HG03025 (cell line): ENCODE measurements around the gene RCOR1.
"Not testable (repeated sequence)": the region's sequence is repeated elsewhere in the genome, so short reads cannot be mapped to it uniquely, and the experiment has no call there.

Experiments
- ATAC-seq: cut with Tn5 transposase; IDR thresholded peaks from one replicate; pipeline ENCODE4 v1.9.1; 2021; ENCODE audit warnings: mild to moderate bottlenecking, moderate library complexity; ENCODE audit not compliant: unreplicated experiment, low FRiP score

RCOR1 gene

DNA sequence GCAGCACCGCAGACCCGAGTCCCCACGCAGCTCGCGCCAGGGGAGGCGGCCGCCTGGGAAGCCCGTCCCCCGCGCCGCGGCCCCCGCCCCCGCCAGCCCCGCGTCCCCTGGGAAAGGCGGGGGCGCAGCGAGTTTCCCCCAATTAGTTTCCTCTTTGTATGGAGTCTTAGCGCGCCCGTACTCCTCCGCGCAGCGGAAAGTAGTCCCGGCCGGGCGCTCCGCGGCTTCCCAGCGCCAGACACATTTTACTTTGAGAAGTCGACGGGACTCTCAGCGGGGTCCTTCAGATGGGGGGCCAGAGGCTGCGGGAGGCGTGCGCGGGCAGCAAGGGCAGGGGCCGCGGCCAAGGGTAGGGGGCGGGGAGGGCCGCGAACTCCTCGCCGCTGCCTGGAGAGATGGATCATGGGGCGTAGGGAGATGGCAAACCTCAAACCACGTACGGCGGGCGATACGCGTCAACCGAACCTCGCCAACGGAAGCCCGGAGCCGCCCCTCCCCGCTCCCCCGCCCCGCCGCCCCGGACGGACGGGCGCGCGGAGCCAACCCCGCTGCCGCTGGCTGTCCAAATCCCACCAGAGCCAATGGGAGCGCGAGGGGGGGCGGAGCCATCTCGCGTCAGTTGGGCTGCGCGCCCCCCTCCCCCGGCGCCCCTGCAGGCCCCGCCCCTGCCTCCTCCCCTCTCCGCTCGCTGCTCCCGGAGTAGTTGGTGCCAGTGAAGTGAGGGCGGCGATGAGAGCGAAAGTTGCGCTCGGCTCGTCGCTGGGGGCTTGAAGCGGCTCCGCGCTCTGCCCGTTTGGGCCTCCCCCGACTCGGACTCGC, at the start of gene RCOR1:
Gene RCOR1, plus strand, starts transcription at position 706 of the 819 bp plus-strand sequence. CDS start 238 bp downstream, outside the sequence.
- peak; percentile 73 for ATAC-seq

DNA sequence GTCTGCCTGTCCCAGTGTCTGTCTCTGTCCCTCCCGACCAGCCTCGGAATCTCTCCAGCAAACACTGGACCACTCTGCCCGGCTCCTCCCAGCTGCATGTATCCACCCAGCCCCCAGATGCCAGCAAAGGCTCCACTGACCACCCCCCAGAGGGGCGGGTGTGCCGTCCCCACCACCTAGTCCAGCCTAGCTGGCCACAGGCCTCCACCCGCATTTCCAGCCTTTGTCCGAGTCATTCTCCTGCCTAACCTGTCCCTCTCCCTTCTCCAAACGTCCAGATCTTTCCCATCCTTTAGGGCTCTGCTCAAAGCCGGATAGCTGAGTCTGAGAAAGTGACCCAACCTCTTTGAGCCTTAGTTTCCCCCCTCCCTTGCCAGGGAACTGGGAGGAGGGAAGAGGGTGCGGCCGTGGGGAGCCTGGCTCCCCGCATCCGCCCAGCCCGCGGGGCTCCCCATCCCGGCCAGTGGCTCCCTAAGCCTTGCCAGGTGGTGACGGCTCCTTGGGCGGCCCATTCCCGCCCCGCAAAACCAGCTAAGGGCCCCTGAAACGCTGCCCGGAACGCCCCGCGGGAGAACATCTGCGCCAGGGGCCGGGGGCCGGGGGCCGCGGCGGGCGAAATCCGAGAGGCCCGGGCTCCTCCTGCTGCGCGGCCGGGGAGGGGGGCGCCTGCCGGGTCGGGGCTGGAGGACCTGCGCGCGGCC, 48.3 kb upstream of the RCOR1 start:
- ATAC-seq: no peak

DNA sequence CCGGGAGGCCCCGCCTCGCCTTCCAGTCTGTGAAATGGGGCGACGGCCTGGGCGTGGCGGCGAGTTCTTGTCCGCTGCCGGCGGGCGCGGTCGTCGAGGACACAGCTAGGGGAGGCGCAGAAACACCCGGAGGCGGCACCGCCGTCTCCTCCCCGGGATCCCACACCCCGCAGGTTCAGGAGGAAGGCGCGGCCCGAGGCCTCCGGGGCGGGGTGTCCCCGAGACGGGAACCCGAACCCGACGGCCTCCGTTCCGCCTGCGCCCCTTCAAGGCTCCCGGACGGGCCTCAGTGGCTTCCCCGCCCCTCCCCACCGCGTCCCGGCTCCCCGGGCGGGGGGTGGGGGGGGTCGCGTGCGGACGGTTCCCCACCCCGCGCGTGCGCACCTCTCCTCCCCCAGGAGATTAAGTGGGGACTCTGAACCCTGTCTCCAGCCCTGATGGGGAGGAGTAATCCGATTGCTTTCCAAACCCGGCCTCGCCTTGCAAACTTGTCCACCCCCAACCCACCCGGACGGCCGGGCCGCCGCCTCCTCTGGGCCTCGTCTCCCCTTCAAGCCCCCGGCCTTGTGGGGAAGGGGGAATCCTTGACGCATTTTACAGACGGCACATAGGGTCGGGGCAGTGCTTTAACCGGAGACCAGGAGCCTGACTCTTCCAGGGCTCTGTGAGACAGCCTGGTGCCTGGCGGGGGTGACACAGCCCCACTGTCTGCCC, 47.5 kb upstream of the RCOR1 start:
- ATAC-seq: no peak

DNA sequence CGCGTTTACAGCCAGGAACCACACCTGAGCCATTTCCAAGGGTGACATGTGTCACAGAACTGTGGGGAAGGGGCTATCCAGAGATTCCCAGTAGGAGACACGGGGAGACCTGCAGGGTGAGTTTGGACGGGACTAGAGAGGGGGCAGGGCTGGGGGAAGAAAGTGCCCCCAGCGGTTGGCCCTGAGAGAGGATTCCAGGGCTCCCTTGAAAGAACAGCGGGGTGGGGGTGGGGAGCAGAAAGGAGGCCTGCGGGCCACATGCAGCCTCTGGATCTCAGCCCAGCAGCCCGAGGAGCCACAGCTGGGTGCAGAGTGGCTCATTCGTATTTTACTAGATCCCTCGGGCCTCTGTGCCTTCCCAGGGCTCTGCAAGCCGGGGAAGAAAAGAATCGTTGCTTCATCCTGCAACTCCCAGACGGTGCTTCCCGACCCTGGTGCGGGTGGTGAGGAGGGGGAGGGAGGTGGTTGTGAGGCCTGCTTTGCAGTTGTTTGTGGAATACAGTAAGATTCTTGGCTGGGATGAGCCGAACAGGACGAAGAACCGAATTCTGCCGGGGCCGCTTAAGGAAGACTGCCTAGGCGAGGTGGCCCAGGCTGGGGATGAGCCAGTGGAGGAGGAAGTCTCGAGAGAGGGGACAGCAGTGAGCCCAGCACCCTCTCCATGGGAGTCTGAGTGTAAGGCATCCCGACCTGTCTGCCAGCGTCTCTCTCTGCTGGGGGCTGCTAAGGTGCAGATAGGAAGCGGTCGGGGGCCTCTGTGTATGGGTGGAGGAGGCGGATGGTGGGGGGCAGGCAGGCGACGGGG, 46.8 kb upstream of the RCOR1 start:
- ATAC-seq: no peak

DNA sequence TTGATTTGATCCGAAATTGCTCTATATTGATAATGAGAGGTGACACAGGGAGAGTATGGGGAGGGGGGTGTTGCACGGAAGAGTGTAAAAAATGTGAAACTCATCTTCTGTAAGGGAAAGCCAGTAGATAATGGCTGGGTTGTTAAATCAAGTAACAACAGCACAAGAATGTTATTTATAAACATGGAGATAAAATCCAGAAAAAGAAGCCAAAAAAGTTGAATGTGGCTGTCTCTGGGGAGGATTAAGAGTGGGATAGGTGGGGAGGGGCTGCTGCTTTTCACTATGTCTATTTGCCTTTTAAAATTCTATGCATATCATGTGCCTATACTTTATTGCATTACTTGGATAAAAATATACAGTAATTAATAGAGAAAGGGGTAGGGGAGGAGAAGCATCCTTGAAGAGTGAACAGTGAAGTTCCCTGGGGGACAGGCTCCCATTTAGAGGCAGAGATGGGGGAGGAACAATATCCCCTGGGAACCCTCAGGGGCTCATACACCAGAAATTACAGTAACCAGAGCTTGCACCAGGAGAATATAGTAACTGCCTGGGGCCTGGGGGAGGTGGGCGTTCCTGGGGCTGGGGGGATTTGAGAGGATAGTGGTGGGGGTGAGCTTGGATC, 43.7 kb upstream of the RCOR1 start:
- no peak for ATAC-seq

DNA sequence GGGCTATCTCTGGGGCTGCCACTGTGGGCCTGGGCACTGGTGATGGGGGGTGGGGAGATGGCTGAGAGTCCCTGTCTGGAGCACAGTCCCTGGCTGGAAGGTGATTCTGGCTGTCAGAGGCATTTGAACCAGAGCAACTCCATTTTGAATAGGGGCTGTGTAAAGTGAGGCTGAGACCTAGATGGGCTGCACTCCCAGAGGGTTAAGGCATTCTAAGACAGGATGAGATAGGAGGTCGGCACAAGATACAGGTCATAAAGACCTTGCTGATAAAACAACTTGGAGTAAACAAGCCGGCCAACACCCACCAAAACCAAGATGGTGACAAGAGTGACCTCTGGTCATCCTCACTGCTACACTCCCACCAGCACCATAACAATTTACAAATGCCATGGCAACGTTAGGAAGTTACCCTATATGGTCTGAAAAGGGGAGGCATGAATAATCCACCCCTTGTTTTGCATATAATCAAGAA, 41.5 kb upstream of the RCOR1 start:
- not testable (repeated sequence) for ATAC-seq

DNA sequence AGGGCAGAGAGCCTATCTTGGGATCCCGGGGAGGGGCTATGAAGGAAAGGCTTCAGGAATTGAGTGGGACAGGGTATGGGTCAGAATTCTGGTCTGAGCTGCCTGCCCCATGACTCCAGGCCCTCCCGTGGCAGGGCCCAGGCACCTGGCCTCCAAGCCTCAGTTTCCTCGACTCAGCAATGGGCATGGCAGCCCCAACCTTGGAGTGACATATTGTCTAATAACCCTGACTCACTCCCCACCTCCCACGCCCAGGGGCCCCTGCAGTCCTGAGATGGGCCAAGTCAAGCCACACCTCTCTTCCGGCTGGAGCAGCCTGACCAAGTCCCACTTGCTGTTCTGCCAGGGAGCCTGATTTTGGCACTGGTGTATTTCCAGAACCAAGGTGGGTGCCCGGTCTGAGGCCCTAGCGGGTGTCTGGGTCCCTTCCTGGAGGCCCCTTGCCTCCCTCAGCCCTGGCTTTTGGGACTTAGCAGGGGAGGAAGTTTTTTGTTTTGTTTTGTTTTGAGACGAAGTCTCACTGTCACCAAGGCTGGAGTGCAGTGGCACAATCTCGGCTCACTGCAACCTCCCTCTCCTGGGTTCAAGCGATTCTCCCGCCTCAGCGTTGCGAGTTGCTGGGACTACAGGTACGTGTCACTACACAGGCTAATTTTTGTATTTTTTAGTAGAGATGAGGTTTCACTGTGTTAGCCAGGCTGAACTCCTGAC, 40.3 kb upstream of the RCOR1 start:
- ATAC-seq: no peak

DNA sequence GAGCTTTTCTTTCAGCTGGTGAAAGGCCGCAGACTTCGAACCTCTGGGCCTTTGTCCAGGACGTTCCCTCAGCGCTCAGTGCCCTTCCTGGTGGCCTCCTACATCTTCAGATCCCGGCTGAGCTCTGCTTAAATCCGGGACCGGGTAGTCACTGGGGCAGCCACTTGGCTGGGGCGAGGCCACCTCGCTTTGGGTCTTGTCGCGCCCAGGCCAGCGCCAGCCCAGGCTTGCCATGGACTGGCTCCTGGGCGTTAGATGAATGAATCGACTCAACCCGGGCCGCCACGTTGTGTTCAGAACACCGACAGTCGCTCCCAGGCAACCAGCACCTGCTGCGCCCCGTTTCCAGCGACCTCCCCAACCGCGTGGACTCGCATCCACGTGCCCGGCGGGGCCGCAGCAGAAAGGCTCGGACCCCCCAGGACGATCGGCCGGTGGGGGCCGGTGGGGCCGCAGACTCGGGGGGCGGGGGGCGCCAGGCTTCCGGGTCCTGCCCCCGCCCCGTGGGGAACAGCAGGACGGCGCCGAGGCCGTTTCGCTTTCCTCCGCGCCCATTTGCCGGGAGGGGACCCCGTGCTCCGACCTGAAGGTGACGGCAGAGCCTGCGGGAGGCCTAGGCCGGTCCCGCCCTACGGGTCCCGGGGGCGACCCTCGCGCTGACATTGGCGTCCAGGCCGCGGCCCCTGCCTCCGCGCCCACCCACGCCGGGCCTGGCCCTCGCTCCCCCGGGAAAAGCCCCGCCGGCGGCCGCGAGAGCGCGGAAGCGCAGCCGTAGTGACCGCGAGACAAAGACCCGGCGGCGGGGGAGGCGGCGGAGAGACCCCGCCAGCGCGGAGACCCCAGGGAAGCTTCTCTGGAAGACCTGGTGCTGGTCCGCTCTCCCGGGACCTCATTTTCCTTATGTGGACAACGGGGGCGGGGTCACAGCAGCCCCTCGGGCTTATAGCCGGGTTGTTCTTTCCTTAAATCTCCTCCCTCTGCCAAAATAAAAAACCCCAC, 37.3 kb upstream of the RCOR1 start:
- ATAC-seq: no peak

DNA sequence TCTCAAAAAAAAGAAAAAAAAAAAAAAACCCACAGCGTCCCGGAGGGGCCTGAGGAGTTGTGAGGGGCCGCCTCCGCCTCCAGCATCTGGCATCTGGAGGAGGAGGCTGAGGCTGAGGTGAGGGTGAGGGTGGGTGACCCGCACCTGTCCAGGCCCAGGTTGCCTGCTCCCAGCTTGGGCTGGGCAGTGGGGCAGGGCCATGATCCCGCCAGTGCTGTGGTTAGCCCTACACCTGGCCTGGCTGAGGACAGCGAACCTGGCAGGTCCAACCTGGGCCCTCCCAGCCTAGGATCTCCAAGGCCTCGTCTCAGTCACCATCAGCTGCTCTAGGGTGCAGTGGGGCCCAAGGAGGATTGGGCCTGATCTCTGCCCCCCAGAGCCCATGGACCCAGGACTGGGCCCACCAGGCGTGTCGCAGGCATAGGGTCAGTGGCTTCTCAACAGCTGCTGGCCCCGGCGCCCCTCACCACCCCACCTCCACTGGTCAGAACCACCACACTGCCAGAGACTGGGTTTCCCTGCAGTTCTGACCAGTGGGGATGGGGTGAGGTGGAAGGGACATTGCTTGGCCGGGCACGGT, 36.3 kb upstream of the RCOR1 start:
- no peak for ATAC-seq

DNA sequence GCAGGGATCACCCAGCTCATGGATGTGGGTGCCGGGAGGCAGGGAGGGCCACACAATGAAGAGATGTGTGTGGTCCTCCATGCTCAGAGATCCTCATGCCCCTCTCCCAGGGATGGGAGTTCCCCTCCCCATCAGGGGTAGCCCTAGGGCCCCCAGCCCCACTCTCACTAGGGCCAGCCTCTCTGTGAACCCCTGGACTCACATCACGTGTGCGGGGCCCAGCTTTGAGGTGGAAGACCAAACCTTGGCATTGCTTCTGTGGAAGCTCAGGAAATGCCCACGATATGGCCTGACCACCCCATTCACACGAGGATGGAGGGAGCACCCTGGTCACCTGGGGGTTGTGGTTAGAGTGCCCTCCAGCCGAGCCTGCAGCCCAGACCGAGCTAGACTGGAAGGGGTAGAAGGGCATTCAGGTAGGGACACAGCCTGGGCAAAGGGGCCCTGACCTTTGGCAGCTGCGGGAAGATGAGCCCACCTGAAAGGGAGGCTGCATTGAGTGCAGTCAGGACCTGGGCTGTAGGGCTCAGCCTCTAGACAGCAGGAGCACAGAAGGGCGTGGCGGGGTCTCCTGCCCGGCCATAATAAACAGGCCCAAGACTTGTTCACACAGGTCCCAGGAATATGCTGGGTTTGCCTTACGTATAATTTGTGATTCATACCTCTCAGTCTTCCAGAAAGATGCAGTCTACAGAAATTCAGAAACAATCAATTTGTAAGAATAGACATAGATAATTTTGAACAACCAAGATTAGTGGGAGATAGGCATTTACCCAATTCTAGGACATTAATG, 34.8 kb upstream of the RCOR1 start:
- ATAC-seq: no peak

DNA sequence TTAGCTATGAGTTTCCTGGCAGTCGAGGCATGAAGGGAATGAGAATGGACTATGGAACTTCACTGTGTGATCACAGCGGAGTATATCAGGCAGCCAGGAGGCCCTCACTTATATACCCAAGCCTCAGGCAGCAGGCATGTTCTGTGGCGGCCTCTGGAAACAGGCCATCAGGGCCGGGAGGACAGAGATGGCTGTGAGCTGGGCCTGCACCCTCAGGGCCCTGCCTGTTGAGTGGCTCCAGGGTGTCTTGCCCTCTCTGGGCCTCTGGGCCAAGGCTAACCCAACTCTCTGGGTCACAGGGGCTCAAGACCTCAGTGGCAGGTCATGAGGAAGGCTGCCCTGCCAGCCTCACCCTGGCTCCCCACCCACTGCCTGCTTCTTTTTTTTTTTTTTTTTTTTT, 33.9 kb upstream of the RCOR1 start:
- no peak for ATAC-seq

DNA sequence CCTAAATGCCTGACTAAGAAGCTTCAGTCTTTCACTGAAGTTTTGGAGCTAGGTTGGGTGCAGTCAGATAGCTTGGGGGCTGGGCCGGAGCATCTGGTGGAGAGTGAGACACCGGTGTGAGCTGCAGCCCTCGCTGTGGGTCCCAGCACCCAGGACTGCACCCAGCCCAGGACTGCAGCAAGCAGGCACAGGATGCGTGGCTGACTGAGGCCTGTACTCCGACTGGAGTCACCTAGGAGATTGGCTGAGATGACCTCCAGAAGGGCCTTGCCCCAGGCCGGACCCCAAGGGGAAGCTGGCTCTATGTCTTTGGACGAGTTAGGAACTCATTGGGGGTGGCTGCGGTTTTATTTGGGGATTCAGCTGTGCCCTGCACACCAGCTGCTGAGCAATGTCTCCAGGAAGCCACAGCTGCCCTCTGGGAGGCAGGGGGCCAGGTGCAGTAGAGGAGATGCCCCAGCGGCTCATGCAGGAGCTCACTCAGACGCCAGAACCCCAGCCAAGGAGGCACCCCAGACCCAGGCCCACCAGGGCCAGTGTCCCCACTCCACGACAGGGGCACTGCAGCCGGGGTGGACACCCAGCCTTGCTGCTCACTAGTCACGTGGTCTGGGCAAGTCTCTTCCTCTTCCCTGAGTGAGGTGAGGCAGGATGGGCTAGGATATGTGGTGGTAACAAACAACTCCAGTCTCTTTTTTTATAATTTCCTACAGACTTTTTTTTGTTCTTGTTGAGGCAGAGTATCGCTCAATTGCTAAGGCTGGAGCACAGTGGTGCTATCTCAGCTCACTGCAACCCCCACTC, 31.8 kb upstream of the RCOR1 start:
- ATAC-seq: no peak

DNA sequence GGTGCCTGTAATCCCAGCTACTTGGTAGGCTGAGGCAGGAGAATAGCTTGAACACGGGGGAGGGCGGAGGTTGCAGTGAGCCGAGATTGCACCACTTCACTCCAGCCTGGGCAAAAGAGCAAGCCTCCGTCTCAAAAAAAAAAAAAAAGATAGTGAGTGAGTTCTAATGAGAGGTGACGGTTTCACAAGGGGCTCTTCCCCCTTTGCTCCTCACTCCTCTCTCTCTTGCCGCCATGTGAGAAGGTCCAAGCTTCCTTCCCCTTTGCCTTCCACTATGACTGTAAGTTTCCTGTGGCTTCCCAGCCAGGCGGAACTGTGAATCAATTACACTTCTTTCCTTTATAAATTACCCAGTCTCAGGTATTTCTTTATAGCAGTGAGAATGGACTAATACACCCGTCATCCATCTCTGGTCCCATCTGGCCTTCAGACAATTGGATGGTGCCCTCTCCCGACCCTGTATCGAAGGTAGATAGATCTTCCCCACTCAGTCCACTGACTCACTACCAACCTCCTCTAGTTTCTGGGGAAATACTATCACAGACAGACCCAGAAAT, 27.0 kb upstream of the RCOR1 start:
- no peak for ATAC-seq

DNA sequence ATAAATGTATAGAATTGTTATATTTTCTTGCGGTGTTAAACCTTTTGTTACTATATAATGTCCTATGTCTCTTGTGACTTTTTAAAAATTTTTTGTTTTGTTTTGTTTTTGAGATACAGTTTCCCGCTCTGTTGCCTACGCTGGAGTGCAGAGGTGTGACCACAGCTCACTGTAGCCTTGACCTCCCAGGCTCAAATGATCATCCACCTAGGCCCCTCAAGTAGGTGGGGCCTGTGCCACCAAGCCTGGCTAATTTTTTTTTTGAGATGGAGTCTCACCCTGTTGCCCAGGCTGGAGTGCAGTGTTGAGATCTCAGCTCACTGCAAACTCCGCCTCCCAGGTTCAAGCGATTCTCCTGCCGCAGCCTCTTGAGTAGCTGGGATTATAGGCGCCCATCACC, 26.5 kb upstream of the RCOR1 start:
- no peak for ATAC-seq

DNA sequence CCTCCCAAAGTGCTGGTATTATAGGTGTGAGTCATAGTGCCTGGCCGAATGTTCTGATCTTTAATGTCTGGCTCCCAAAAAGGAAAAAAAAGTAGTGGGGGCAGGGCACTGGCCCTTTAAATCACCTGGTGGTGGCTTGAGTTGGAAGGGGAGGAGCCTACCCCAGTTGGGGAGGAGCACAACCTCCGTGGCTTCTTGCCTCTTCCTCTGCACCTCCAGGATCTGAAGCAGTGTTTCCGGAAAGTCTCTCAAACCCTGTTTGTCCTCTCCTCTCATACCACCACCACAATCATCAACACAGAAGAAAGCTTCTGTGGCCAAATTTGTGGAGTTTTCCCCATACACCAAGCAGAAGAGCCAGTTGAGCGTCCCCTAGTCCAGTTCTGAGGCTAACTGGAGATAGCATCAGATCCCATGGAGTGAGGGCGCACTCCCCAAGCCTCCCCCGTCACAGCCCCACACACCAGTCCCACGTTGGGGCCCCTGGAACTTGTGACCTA, 24.3 kb upstream of the RCOR1 start:
- no peak for ATAC-seq
